Measurements from ENCODE around the gene ZIC1. TPM values are rescaled to one million over a fixed set of nuclear protein-coding genes. Genes with fewer than 3 reads are reported as not detected.

The ZIC1 gene
- total RNA-seq, 4 donors from 2014 or later, result 3.9 TPM; not detected in 3

- Histone ChIP-seq H3K9me3 (no peaks in the 10 kb centered on the region), H3K4me3 (no peak overlapping the region), H3K4me1 (no peaks in the 10 kb centered on the region), H3K27ac (no peak overlapping the region), H3K36me3 (no peaks in the 10 kb centered on the region), H3K27me3 (peaks cover 98% of the 10 kb centered on the region)
- no peak for TF ChIP-seq POLR2A (IDR thresholded peaks at IDR 0.05)
- TF ChIP-seq CTCF (IDR thresholded peaks at IDR 0.05), result no peak
- TF ChIP-seq EP300 (IDR thresholded peaks at IDR 0.05), result no peak
- no peak for TF ChIP-seq POLR2AphosphoS5 (IDR thresholded peaks at IDR 0.05)
- DNase-seq (ENCODE audit: low spot score in 2 of 2), result no peak
- 4% methylated on average over 6 of the region's 6 CpGs for WGBS
These were observed 35.9 kb upstream of the ZIC1 start for GRCh38 chr3:147373301-147373700.

- H3K27me3 ChIP-seq, result peaks cover 100% of the 10 kb centered on the region
- no peak for DNase-seq (ENCODE audit: low spot score in 2 of 2)
- no peak overlapping the region for H3K4me3 ChIP-seq
- H3K4me1 ChIP-seq, result no peaks in the 10 kb centered on the region
- TF ChIP-seq POLR2A (IDR thresholded peaks at IDR 0.05) (no peak), EP300 (IDR thresholded peaks at IDR 0.05) (no peak), POLR2AphosphoS5 (IDR thresholded peaks at IDR 0.05) (no peak), CTCF (IDR thresholded peaks at IDR 0.05) (no peak)
- no peak overlapping the region for H3K27ac ChIP-seq
- WGBS, result 10% methylated on average over 25 of the region's 30 CpGs
- no peaks in the 10 kb centered on the region for H3K36me3 ChIP-seq
- no peaks in the 10 kb centered on the region for H3K9me3 ChIP-seq
These were observed 31.5 kb upstream of the ZIC1 start for GRCh38 chr3:147377412-147378367.

GRCh38 chr3:147379651-147380050 lies 29.5 kb upstream of the ZIC1 start:
- no peaks in the 10 kb centered on the region for H3K36me3 ChIP-seq
- H3K27me3 ChIP-seq, result peaks cover 100% of the 10 kb centered on the region
- no peaks in the 10 kb centered on the region for H3K9me3 ChIP-seq
- no peak overlapping the region for H3K4me3 ChIP-seq
- no peaks in the 10 kb centered on the region for H3K4me1 ChIP-seq
- H3K27ac ChIP-seq, result no peak overlapping the region
- 14% methylated on average over 10 of the region's 10 CpGs for WGBS
- no peak for DNase-seq (ENCODE audit: low spot score in 2 of 2)
- no peak for TF ChIP-seq EP300 (IDR thresholded peaks at IDR 0.05)
- TF ChIP-seq POLR2AphosphoS5 (IDR thresholded peaks at IDR 0.05), result no peak
- TF ChIP-seq CTCF (IDR thresholded peaks at IDR 0.05), result no peak
- no peak for TF ChIP-seq POLR2A (IDR thresholded peaks at IDR 0.05)

GRCh38 chr3:147380387-147380951 lies 28.7 kb upstream of the ZIC1 start:
- TF ChIP-seq EP300 (IDR thresholded peaks at IDR 0.05), result no peak
- no peak for TF ChIP-seq POLR2A (IDR thresholded peaks at IDR 0.05)
- no peak for TF ChIP-seq POLR2AphosphoS5 (IDR thresholded peaks at IDR 0.05)
- no peak for TF ChIP-seq CTCF (IDR thresholded peaks at IDR 0.05)
- H3K27me3 ChIP-seq, result peaks cover 100% of the 10 kb centered on the region
- DNase-seq (ENCODE audit: low spot score in 2 of 2), result no peak
- WGBS, result 12% methylated on average over 22 of the region's 26 CpGs
- H3K9me3 ChIP-seq, result no peaks in the 10 kb centered on the region
- H3K27ac ChIP-seq, result no peak overlapping the region
- no peaks in the 10 kb centered on the region for H3K4me1 ChIP-seq
- no peaks in the 10 kb centered on the region for H3K36me3 ChIP-seq
- no peak overlapping the region for H3K4me3 ChIP-seq

GRCh38 chr3:147380977-147381376 lies 28.2 kb upstream of the ZIC1 start:
- Histone ChIP-seq H3K4me1 (no peaks in the 10 kb centered on the region), H3K27ac (no peak overlapping the region), H3K9me3 (no peaks in the 10 kb centered on the region), H3K27me3 (peaks cover 100% of the 10 kb centered on the region), H3K36me3 (no peaks in the 10 kb centered on the region), H3K4me3 (no peak overlapping the region)
- DNase-seq (ENCODE audit: low spot score in 2 of 2), result no peak
- TF ChIP-seq POLR2A (IDR thresholded peaks at IDR 0.05) (no peak), EP300 (IDR thresholded peaks at IDR 0.05) (no peak), CTCF (IDR thresholded peaks at IDR 0.05) (no peak), POLR2AphosphoS5 (IDR thresholded peaks at IDR 0.05) (no peak)
- WGBS, result 38% methylated on average over 3 of the region's 3 CpGs

Measured in suprapubic skin (tissue), 4 donors.